OCI-LY7 (cell line): ENCODE measurements around the gene POLA1.

Source experiments
- CTCF ChIP-seq: fragments of 200-600 bp; sonication (generic); conservative IDR thresholded peaks from 2 replicates; pipeline ENCODE4 v1.5.1; 2014; ENCODE audit warnings: mild to moderate bottlenecking, antibody characterized with exemption, low read length, moderate library complexity, mixed read lengths
- EZH2phosphoT487 ChIP-seq: fragments of 200-600 bp; sonication (generic); IDR thresholded peaks from 2 replicates; pipeline ENCODE4 v1.6.1; 2018; ENCODE audit warnings: low read depth, borderline replicate concordance, mild to moderate bottlenecking, mixed run types, antibody characterized with exemption, low read length, moderate library complexity, mixed read lengths

DNA sequence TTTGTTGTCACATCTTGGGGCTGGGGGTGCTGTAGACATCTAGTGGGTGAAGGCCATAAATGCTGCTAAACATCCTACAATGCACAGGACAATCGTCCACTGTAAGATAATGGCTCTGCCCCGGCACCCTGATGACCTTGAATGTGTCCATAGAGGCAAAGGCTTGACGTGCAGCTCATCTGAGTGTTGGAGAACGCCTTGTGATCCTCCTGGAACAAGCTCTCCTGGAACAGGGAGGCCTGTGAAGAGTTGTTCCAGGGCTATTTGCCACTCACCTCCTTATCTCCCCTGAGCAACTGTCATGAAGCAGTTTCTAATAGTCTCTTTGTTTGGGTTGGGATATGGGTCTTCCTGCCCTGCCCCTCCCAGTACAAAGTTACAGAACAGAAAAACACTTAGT, 31.4 kb upstream of the POLA1 start:
- TF ChIP-seq CTCF = no peak
- TF ChIP-seq EZH2phosphoT487 = no peak
